ENCODE data around the gene SUPT6H. TPM values are rescaled to one million over a fixed set of nuclear protein-coding genes. Genes with fewer than 3 reads are reported as not detected.

Gene SUPT6H
- total and polyA plus RNA-seq, 2 experiments from 2014 or later, result 32.6 to 50.8 TPM

- Histone ChIP-seq H3K4me2 (no peak overlapping the region), H3K36me3 (replicated peaks; ENCODE audit: insufficient read depth, low read depth) (no peaks in the 10 kb centered on the region)
Observed at GRCh38 chr17:28618464-28618863, 43.5 kb upstream of the SUPT6H start.

GRCh38 chr17:28620010-28620409 lies 42.0 kb upstream of the SUPT6H start:
- Histone ChIP-seq H3K36me3 (replicated peaks; ENCODE audit: insufficient read depth, low read depth) (no peaks in the 10 kb centered on the region), H3K9me2 (replicated peaks; ENCODE audit: insufficient read depth) (no peaks in the 10 kb centered on the region), H3K27ac (no peak overlapping the region), H3K4me3 (no peak overlapping the region), H3K27me3 (no peaks in the 10 kb centered on the region), H3K4me1 (ENCODE audit: insufficient read depth) (no peaks in the 10 kb centered on the region), H3K79me2 (no peaks in the 10 kb centered on the region), H4K20me1 (ENCODE audit: insufficient read depth, poor library complexity, severe bottlenecking) (no peaks in the 10 kb centered on the region), H3K9me3 (ENCODE audit: low read depth) (no peaks in the 10 kb centered on the region), H2AFZ (no peak overlapping the region), H3K4me2 (no peak overlapping the region)
- DNase-seq (ENCODE audit: low spot score), result no peak
- WGBS (ENCODE audit: low lambda C conversion rate, missing lambda C conversion rate), result 92% methylated on average over 2 of the region's 2 CpGs
- no peak for TF ChIP-seq EZH2 (IDR thresholded peaks at IDR 0.05; ENCODE audit: borderline replicate concordance)
- TF ChIP-seq CTCF (IDR thresholded peaks at IDR 0.05; ENCODE audit: poor library complexity), result no peak
- TF ChIP-seq EZH2phosphoT487 (IDR thresholded peaks at IDR 0.05; ENCODE audit: low read depth, severe bottlenecking, unreplicated experiment), result no peak

More at GRCh38 chr17:28618464-28618863, 43.5 kb upstream of the SUPT6H start:
- no peak for TF ChIP-seq EZH2 (IDR thresholded peaks at IDR 0.05; ENCODE audit: borderline replicate concordance)
- no peak for TF ChIP-seq CTCF (IDR thresholded peaks at IDR 0.05; ENCODE audit: poor library complexity)
- no peak for TF ChIP-seq EZH2phosphoT487 (IDR thresholded peaks at IDR 0.05; ENCODE audit: low read depth, severe bottlenecking, unreplicated experiment)
- WGBS (ENCODE audit: low lambda C conversion rate, missing lambda C conversion rate), result 93% methylated on average over 3 of the region's 3 CpGs
- Histone ChIP-seq H3K4me1 (ENCODE audit: insufficient read depth) (no peaks in the 10 kb centered on the region), H2AFZ (no peak overlapping the region), H3K27ac (no peak overlapping the region), H3K79me2 (no peaks in the 10 kb centered on the region), H3K27me3 (no peaks in the 10 kb centered on the region), H3K4me3 (no peak overlapping the region), H3K9me3 (ENCODE audit: low read depth) (no peaks in the 10 kb centered on the region), H3K9me2 (replicated peaks; ENCODE audit: insufficient read depth) (no peaks in the 10 kb centered on the region), H4K20me1 (ENCODE audit: insufficient read depth, poor library complexity, severe bottlenecking) (no peaks in the 10 kb centered on the region)
- DNase-seq (ENCODE audit: low spot score), result no peak

- no peaks in the 10 kb centered on the region for H3K79me2 ChIP-seq
- H3K4me1 ChIP-seq (ENCODE audit: insufficient read depth), result no peaks in the 10 kb centered on the region
- H3K4me2 ChIP-seq, result no peak overlapping the region
- no peaks in the 10 kb centered on the region for H3K9me2 ChIP-seq (replicated peaks; ENCODE audit: insufficient read depth)
- H4K20me1 ChIP-seq (ENCODE audit: insufficient read depth, poor library complexity, severe bottlenecking), result no peaks in the 10 kb centered on the region
- H2AFZ ChIP-seq, result no peak overlapping the region
- H3K4me3 ChIP-seq, result no peak overlapping the region
- H3K27me3 ChIP-seq, result no peaks in the 10 kb centered on the region
- 92% methylated on average over 3 of the region's 3 CpGs for WGBS (ENCODE audit: low lambda C conversion rate, missing lambda C conversion rate)
- no peak overlapping the region for H3K27ac ChIP-seq
- DNase-seq (ENCODE audit: low spot score), result no peak
- TF ChIP-seq EZH2 (IDR thresholded peaks at IDR 0.05; ENCODE audit: borderline replicate concordance) (no peak), EZH2phosphoT487 (IDR thresholded peaks at IDR 0.05; ENCODE audit: low read depth, severe bottlenecking, unreplicated experiment) (no peak), CTCF (IDR thresholded peaks at IDR 0.05; ENCODE audit: poor library complexity) (no peak)
- H3K9me3 ChIP-seq (ENCODE audit: low read depth), result no peaks in the 10 kb centered on the region
- H3K36me3 ChIP-seq (replicated peaks; ENCODE audit: insufficient read depth, low read depth), result no peaks in the 10 kb centered on the region
Observed at GRCh38 chr17:28622186-28622585, 39.8 kb upstream of the SUPT6H start.

GRCh38 chr17:28623696-28624095 lies 38.3 kb upstream of the SUPT6H start:
- Histone ChIP-seq H3K27me3 (no peaks in the 10 kb centered on the region), H3K36me3 (replicated peaks; ENCODE audit: insufficient read depth, low read depth) (no peaks in the 10 kb centered on the region), H3K9me3 (ENCODE audit: low read depth) (no peaks in the 10 kb centered on the region), H3K4me2 (no peak overlapping the region), H3K4me3 (no peak overlapping the region), H4K20me1 (ENCODE audit: insufficient read depth, poor library complexity, severe bottlenecking) (no peaks in the 10 kb centered on the region), H3K27ac (no peak overlapping the region), H3K79me2 (no peaks in the 10 kb centered on the region), H3K4me1 (ENCODE audit: insufficient read depth) (no peaks in the 10 kb centered on the region), H3K9me2 (replicated peaks; ENCODE audit: insufficient read depth) (no peaks in the 10 kb centered on the region), H2AFZ (no peak overlapping the region)
- no peak for DNase-seq (ENCODE audit: low spot score)
- WGBS (ENCODE audit: low lambda C conversion rate, missing lambda C conversion rate), result 91% methylated on average over 4 of the region's 4 CpGs
- no peak for TF ChIP-seq CTCF (IDR thresholded peaks at IDR 0.05; ENCODE audit: poor library complexity)
- no peak for TF ChIP-seq EZH2 (IDR thresholded peaks at IDR 0.05; ENCODE audit: borderline replicate concordance)
- no peak for TF ChIP-seq EZH2phosphoT487 (IDR thresholded peaks at IDR 0.05; ENCODE audit: low read depth, severe bottlenecking, unreplicated experiment)

All from hepatocyte (in vitro differentiated cells).